ENCODE data around the gene DOCK7.

Gene DOCK7

DNA sequence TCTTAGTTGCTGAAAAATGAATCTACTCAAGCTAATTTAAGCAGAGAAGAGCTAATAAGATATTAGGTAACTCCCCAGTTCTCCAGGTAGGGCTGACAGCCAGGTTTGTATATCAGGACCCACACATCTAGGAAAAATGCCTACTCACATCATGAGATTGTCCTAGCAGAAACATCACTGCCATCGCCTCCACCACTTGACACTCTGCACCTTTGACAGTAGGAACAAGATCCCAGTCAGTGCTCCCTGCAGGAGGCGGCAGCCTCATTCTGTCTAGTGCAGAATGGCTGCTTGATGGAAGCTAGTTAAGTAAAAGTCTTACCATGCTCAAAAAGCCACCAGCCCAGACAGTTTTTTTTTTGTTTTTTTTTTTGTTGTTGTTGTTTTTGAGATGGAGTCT is 282.9 kb downstream of the DOCK7 start:
- no peak for DNase-seq (ENCODE audit: low read depth)
- TF ChIP-seq, protein P1, sequence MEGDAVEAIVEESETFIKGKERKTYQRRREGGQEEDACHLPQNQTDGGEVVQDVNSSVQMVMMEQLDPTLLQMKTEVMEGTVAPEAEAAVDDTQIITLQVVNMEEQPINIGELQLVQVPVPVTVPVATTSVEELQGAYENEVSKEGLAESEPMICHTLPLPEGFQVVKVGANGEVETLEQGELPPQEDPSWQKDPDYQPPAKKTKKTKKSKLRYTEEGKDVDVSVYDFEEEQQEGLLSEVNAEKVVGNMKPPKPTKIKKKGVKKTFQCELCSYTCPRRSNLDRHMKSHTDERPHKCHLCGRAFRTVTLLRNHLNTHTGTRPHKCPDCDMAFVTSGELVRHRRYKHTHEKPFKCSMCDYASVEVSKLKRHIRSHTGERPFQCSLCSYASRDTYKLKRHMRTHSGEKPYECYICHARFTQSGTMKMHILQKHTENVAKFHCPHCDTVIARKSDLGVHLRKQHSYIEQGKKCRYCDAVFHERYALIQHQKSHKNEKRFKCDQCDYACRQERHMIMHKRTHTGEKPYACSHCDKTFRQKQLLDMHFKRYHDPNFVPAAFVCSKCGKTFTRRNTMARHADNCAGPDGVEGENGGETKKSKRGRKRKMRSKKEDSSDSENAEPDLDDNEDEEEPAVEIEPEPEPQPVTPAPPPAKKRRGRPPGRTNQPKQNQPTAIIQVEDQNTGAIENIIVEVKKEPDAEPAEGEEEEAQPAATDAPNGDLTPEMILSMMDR (conservative IDR thresholded peaks at IDR 0.05; ENCODE audit: low read length): no peak
- no peak overlapping the region for H3K4me3 ChIP-seq (ENCODE audit: low read length)

All from AG10803 (cell line).